ENCODE results near the gene FBXO42. TPM values are rescaled to one million over a fixed set of nuclear protein-coding genes. Genes with fewer than 3 reads are reported as not detected.

The FBXO42 gene
- total and polyA plus RNA-seq, 2 of the 8 experiments (the other 6 are each of a cell fraction or from before 2014, with no cell fraction given) = 15.1 to 17.0 TPM

DNA sequence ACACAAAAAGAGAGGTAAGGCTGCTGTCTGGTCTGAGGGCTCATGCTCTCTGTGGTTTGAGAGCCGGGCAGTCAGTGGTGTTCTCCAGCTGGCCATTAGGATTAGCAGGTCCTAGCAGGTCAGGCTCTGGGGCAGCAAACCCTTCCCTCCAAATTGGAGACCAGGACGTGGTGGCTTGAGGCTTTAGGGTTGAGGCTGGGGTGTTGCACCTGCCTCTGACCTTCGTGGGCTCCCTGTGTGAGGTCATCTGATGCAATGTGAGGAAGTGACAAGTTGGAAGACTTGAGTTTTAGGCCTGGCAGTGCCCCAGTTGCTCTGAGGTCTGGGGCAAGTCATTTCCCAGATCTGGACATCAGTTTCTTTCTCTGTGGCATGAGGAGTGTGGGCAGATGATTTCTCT lies 39.1 kb upstream of the FBXO42 start:
- peaks cover 7 to 74% of the 10 kb centered on the region in 2 experiments for H3K79me2 ChIP-seq (ENCODE audit: control insufficient read depth in 1 of 2, insufficient read depth in 2 of 2, low read length in 2 of 2)
- H4K20me1 ChIP-seq (replicated peaks in 1 of 2; ENCODE audit: control insufficient read depth in 1 of 2, insufficient read depth in 2 of 2, low read length in 2 of 2) = peaks cover 38 to 41% of the 10 kb centered on the region in 2 experiments
- H3K79me1 ChIP-seq (ENCODE audit: low read depth, low read length) = peaks cover 30% of the 10 kb centered on the region
- no peak overlapping the region for H3K18ac ChIP-seq (ENCODE audit: extremely low read depth, low read length)
- H2BK12ac ChIP-seq (ENCODE audit: low read depth, low read length) = no peak overlapping the region
- 91% methylated on average over 3 of the region's 3 CpGs; no CpG with 5 or more reads in 1 of the 2 experiments for WGBS, 2 experiments (ENCODE audit: extremely low coverage in 1 of 2, insufficient coverage in 1 of 2, insufficient read length in 1 of 2, insufficient replicate concordance in 2 of 2, low coverage in 1 of 2, low lambda C conversion rate in 2 of 2, missing lambda C conversion rate in 1 of 2)
- H3K23ac ChIP-seq (ENCODE audit: insufficient read length) = no peak overlapping the region
- H3K27me3 ChIP-seq (replicated peaks in 1 of 4; ENCODE audit: control insufficient read depth in 3 of 4, extremely low read depth in 1 of 4, insufficient read depth in 3 of 4, low read length in 3 of 4) = no peaks in the 10 kb centered on the region
- H4K5ac ChIP-seq (ENCODE audit: insufficient read length, low read depth, low read length) = no peak overlapping the region
- no peak for DNase-seq (ENCODE audit: low read depth in 1 of 2, low spot score in 2 of 2)
- H2BK15ac ChIP-seq (ENCODE audit: low read length) = no peak overlapping the region
- 0 out of 2 replicates have a peak overlapping the region, but pooled peaks have one; percentile 1 for H2AK5ac ChIP-seq (ENCODE audit: low read depth, low read length)
- no peak overlapping the region for H3K27ac ChIP-seq (ENCODE audit: low read depth, low read length)
- no peak overlapping the region for H3K14ac ChIP-seq (ENCODE audit: insufficient read length)
- no peak overlapping the region for H2AFZ ChIP-seq (ENCODE audit: low read length)
- POLR2A ChIA-PET (ENCODE audit: partially characterized antibody) = interaction anchor here (1.6 to 1.9 kb wide), 2 partner anchors 9 to 17 kb away, joined by 5 read pairs; no protein-coding TSS in a partner anchor
- H3K9me3 ChIP-seq (ENCODE audit: insufficient read depth in 2 of 2, low read depth in 1 of 2, low read length in 1 of 2) = no peaks in the 10 kb centered on the region
- H3K9ac ChIP-seq (replicated peaks in 1 of 4; ENCODE audit: extremely low read depth in 1 of 4, low read depth in 3 of 4, low read length in 3 of 4) = no peak overlapping the region
- H2BK5ac ChIP-seq (ENCODE audit: low read depth, low read length) = peak overlapping the region; percentile 52; the same call in 1 of the 2 replicates
- no peaks in the 10 kb centered on the region for H3K23me2 ChIP-seq (ENCODE audit: low read depth, low read length)
- H3K4ac ChIP-seq (replicated peaks; ENCODE audit: insufficient read length, low read depth, low read length) = no peak overlapping the region
- no peak overlapping the region for H3K4me3 ChIP-seq (ENCODE audit: extremely low read depth in 1 of 4, insufficient read depth in 2 of 4, low read depth in 3 of 4, low read length in 4 of 4)
- H3K36me3 ChIP-seq (ENCODE audit: control insufficient read depth in 2 of 4, insufficient read depth in 4 of 4, low read length in 3 of 4) = peaks cover 3 to 14% (median 9%) of the 10 kb centered on the region in 4 experiments; a peak in 6 of 8 replicates
- no peak for FAIRE-seq
- no peak overlapping the region for H4K91ac ChIP-seq (replicated peaks; ENCODE audit: insufficient read length, low read length)
- no peak overlapping the region for H2BK20ac ChIP-seq (ENCODE audit: low read length)
- H4K8ac ChIP-seq (ENCODE audit: extremely low read depth, insufficient read depth, low read length) = no peak overlapping the region
- no peak overlapping the region for H3K4me2 ChIP-seq (ENCODE audit: insufficient read depth in 1 of 2, low read depth in 2 of 2, low read length in 2 of 2)
- CTCF ChIA-PET (ENCODE audit: partially characterized antibody) = interaction anchor here (0.9 kb wide), 1 partner anchor 17 kb away, joined by 3 read pairs; no protein-coding TSS in a partner anchor
- peaks cover 5 to 22% (median 18%) of the 10 kb centered on the region in 4 experiments for H3K4me1 ChIP-seq (replicated peaks in 1 of 4; ENCODE audit: control insufficient read depth in 3 of 4, insufficient read depth in 4 of 4, low read length in 3 of 4)
- H2BK120ac ChIP-seq (replicated peaks; ENCODE audit: low read depth, low read length) = no peak overlapping the region
- H3K56ac ChIP-seq (replicated peaks; ENCODE audit: insufficient read length, low read depth, low read length) = no peak overlapping the region
- no peak for TF ChIP-seq JUND (IDR thresholded peaks at IDR 0.05; ENCODE audit: low read length)
- no peak for TF ChIP-seq SIX5 (IDR thresholded peaks at IDR 0.05; ENCODE audit: low read depth, low read length)
- no peak for TF ChIP-seq EGR1 (IDR thresholded peaks at IDR 0.05; ENCODE audit: borderline replicate concordance, low read depth, low read length)
- TF ChIP-seq SUZ12 (IDR thresholded peaks at IDR 0.05; ENCODE audit: low read length) = no peak
- no peak for TF ChIP-seq PHF8 (conservative IDR thresholded peaks at IDR 0.05; ENCODE audit: low read depth, low read length)
- TF ChIP-seq ASH2L (IDR thresholded peaks at IDR 0.05; ENCODE audit: low read length) = no peak
- TF ChIP-seq, protein P1, sequence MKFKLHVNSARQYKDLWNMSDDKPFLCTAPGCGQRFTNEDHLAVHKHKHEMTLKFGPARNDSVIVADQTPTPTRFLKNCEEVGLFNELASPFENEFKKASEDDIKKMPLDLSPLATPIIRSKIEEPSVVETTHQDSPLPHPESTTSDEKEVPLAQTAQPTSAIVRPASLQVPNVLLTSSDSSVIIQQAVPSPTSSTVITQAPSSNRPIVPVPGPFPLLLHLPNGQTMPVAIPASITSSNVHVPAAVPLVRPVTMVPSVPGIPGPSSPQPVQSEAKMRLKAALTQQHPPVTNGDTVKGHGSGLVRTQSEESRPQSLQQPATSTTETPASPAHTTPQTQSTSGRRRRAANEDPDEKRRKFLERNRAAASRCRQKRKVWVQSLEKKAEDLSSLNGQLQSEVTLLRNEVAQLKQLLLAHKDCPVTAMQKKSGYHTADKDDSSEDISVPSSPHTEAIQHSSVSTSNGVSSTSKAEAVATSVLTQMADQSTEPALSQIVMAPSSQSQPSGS (IDR thresholded peaks at IDR 0.05; ENCODE audit: low read length) = no peak
- TF ChIP-seq TAF7 (optimal IDR thresholded peaks at IDR 0.05; ENCODE audit: borderline replicate concordance, low read depth, low read length) = no peak
- TF ChIP-seq CBX5 (IDR thresholded peaks at IDR 0.05; ENCODE audit: low read depth, low read length) = no peak
- no peak for TF ChIP-seq KDM4A (IDR thresholded peaks at IDR 0.05; ENCODE audit: low read depth, low read length, severe bottlenecking)
- TF ChIP-seq HDAC6 (IDR thresholded peaks at IDR 0.05; ENCODE audit: low read depth, low read length) = no peak
- TF ChIP-seq E2F6 (IDR thresholded peaks at IDR 0.05) = no peak
